Tongue (tissue), 2 donors: ENCODE results near the gene IL4R. TPM values are rescaled to one million over a fixed set of nuclear protein-coding genes. Genes with fewer than 3 reads are reported as not detected.
"Not testable (repeated sequence)": the region's sequence is repeated elsewhere in the genome, so short reads cannot be mapped to it uniquely, and the experiment has no call there.

Experiments used
- DNase-seq: peaks from one replicate; pipeline ENCODE4 v3.0.0-alpha.2; 2015
- total RNA-seq: library from RNA; depleted of rRNA; stranded (reverse); fragments of >200 nt; gene quantifications from one replicate; pipeline ENCODE4 v1.2.3, GENCODE V29; 2014

Gene IL4R
- total RNA-seq, 1 donor from 2014 or later, result 16.4 TPM

DNA sequence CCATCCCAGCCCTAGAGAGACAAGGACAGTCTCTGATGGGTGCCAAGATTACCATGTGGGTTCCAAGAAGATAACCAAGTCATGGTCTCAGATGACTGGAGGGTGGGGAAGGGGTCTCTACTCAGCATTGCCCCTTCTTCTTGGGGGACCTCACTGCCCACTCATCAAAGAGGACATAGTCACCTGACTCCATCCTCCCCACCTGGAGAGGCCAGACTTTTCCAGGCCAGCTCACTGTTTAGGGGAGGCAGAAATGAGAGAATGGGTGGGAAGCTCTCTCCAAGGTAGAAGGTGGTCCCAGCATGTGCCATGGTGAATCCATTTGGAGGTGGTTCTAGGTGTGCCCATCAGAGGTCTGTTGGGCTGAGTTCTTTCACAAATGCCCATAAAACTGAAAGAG lies 67.5 kb downstream of the IL4R start:
- no peak for DNase-seq

DNA sequence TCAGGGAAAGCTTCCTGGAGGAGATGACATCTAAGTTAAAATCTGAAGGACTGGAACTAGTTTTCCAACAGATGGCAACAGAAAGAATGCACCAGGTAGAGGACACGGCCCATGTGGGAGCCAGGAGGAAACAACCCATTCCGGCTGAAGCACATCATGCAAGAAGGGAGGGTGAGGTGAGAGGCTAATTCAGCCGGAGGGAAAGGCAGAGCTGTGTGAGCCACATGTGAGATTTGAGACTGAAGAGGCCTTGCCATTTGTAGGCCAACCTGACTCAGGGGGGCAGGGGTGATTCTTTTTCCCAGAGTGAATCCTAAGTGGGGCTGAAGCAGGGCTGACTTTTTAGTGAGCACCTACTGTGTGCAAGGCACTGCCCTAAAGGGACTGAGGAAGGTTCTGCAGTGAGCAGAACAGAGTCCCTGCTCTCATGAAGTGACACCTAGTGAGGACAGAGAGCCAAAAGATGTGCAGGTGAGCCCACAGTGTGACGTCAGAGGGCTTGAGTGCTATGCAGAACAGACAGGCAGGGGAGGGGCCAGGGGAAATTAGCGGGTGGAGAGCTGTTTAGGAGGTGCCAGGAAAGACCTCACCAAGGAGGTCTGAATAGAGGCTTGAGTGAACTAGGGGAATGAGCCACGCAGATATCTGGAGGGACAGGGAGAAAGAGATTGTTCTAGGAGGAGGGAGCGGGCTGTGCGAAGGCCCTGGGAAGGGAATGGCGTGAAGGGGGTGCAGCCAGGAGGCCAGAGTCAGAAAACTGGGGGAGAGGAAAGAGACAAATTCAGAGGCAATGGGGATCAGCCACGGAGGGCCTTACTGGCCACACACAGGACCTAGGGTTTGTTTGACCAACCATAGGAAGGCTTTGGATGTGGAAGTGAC lies 68.4 kb downstream of the IL4R start:
- DNase-seq, result no peak

DNA sequence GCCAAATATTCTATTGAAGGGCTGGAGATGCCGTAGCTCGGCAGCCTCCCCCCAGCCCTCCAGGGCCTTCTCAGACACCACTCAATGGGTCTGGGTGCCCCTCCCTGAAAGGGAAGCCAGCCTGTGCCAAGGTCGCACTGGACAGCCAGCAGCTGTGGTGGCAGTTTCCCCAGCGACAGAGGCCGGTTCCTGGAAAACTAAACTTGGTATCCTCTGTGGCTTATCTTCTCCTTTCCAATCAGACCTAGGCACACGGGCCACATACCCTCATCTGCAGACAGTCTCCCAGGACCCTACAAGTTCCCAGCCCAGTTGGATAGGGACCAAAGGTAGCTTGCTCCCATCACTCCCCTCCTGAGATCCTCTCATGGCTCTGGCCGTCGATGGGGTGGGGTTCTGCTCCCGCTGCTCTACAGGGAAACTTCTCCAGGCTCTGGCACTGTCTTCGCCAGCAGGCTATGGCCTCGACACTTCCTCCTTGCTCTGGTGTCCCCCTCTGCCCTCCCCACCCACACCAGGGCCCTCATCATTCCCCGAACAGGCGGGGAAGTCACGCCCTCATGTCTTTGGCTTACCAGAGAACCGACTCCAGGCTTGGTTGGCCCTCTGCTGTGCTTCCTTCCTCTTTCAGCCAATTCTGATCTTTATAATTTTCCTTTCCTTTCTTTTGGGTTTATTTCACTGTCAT lies 69.9 kb downstream of the IL4R start:
- DNase-seq, result no peak

DNA sequence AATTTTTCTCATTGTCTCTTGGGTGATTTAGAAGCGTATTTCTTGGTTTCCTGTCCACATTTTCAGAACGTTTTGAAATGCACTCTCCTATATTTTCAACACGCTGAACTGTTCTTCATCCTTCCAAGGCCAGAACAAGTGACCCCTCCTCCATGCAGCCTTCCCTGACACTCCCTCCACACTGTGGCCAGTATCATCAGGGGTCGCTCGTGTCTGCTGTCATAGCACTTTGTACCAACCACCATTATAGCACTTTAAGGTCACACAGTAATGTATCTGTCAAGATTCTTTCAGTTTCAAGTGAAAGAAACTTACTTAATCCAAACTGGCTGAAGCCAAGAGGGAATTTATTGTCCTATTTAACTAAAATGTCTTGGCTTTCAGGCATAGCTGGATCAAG lies 70.7 kb downstream of the IL4R start:
- no peak for DNase-seq

DNA sequence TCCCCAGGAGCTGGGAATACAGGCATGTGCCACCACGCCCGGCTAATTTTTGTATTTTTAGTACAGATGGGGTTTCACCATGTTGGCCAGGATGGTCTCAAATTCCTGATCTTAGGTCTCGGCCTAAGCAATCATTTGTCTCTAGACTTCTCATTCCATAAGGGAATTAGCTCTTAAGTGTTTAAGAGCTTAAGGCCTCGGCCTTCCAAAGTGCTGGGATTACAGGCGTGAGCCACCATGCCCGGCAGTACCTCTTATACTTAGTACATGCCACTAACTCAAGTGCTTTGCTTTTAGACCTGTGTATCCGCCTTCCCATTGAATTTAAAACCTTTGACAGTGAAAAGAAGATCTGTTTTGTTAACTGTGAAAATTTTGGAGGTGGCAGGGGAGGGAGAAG lies 71.6 kb downstream of the IL4R start:
- DNase-seq, result no peak

DNA sequence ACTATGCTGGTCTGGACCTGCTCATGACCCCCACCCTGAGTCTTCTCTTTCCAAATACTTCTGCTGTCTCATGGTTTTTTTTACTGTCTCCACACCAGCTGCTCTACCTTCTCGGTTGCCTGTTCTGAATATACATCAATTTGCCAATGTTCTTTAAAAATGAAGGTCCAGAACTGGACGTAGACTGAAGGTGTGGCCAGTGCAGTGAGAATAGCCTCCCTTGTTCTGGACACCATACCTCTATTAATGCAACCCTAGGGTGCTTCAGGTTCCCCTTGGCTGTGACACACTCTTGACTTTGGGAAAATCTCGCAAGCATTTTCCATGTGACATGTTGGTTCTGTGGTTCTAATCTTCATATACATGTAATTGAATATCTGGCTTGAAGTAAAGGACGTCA lies 72.9 kb downstream of the IL4R start:
- no peak for DNase-seq

DNA sequence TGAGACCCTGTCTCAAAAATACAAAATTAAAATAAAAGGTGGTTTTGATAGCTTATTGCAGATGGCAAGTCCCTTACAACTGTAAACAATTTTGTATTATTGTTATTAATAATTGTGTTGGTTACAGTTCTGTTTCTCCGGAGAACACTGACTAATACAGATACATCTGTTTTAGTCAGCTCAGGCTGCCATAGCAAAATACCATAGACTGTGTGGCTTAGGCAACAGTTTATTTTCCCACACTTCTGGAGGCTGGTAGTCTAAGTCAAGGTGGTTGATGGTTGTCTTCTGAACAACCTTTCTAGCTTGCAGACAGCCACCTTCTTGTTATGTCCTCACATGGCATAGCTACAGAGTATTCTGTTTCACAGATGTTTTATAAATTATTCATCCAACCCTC lies 74.0 kb downstream of the IL4R start:
- DNase-seq, result no peak

DNA sequence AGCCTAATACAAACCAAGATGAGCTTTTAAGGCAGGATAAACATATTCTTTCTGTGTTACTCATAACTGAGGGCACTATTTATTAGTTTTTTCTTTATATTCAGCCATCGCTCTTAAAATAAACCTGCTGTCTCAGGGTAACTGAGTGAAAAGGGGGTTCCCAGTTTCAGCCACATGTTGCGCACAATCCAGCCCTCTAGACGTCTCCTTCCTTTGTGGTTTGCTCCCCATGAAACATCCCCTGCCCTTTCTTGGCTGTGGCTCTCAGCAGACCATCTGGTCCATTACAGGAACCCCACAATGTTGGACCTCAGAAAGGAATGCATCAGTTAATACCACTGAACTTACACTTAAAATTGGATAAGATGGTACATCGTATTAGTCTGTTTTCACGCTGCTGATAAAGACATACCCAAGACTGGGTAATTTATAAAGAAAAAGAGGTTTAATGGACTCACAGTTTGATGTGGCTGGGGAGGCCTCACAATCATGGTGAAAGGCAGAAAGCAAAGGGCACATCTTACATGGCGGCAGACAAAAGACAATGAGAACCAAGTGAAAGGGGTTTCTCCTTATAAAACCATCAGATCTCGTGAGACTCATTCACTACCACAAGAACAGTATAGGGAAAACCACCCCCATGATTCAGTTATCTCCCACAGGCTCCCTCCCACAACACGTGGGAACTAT lies 75.6 kb downstream of the IL4R start:
- DNase-seq, result no peak

DNA sequence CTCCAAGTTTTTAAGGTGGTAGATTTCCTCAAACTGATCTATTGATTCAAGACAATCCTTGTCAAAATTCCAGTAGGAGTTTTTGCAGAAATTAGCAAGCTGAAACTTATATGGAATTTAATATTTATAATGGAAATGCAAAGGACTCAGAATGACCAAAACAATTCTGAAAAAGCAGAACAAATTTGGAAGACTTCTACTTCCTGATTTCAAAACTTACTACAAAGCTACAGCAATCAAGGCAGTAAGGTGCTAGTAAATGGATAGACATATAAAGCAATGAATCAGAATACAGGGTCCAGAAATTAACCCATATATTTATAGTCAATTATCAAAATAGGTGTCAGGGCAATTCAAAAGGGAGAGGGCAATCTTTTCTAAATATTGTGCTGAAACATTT lies 76.4 kb downstream of the IL4R start:
- no peak for DNase-seq

DNA sequence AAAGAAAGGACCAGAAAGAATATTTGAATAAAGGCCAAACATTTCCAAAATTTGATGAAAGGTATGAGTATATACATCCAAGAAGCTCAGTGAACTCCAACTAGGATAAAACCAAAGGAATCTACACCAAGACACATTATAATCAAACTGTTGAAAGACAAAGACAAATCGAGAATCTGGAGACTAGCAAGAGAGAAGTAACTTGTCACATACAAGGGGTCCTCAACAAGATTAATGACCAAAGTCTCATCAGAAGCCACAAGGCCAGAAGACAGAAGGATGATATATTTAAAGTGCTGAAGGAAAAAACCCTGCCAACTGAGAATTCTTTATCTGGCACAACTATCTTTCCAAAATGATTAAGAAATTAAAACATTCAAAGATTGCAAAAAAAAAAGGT lies 78.9 kb downstream of the IL4R start:
- no peak for DNase-seq

DNA sequence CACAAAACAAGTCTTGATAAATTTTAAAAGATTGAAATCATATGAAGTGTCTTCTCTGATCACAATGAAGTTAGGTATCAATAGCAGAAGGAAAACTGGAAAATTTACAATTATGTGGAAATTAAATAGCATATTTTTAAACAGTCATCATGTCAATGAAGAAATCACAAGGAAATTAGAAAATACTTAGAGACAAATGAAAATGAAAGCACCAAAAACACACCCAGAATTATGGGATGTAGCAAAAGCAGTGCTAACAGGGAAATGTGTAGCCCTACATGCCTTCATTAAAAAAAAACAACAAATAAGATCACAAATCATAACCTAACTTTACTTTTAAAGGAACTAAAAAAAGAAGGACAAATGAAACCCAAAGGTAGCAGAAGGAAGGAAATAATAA lies 80.7 kb downstream of the IL4R start:
- DNase-seq, result no peak

DNA sequence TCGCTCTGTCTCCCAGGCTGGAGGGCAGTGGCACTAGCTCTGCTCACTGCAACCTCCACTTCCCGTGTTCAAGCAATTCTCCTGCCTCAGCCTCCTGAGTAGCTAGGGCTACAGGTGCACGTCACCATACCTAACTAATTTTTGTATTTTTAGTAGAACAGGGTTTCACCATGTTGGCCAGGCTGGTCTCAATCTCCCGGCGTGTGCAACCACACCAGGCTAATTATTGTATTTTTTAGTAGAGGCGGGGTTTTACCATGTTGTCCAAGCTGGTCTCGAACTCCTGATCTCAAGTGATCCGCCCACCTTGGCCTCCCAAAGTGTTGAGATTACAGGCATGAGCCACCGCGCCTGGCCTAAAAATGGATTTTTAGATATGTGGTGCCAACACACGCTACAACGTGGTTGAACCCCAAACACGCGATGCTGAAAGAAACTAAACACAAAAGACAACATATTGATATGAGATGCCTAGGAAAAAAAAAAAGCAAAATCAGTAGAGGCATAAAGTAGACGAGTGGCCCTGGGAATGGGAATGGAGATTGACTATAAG lies 84.6 kb downstream of the IL4R start:
- not testable (repeated sequence) for DNase-seq

DNA sequence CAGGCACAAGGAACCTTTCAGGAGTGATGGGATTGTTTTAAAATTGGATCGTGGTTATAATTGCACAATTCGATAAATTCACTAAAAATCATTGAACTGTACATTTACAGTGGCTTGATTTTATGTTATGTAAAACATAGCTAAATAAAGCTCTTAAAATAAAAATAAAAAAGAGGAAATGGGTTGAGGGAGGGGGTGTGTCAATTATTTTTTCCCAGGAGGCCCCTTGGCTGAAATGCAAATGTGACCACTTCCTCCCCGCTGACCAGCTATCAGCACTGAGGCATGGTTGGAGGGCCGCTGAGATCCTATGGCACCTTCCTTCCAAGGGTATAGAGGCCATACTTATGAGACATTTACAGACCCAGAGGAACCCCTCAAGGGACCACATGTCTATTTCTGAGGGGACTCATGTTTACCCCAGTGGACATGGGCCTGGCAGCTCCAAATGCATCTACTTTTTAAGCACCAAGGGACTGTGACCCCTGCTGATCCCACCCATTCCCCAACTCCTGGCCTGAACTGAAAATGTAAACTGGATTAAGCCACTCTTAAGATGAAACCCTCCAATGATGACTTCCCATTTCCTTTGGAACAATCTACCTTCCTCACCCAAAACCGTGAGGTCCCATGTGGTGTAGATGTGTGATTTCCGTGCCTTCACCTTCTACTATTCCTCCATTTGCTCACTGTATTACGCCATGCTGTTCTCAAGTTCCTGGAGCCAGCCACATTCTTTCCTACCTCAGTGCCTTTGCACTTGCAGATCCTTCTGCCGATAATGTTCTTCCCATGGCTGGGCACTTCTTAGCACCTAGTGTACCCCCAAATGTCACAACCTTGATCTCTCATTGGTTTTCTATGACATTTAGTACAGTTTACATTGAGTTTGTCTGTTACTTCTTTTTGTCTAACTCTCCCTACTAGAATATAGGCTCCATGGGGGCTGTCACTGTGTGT lies 85.4 kb downstream of the IL4R start:
- DNase-seq, result no peak

DNA sequence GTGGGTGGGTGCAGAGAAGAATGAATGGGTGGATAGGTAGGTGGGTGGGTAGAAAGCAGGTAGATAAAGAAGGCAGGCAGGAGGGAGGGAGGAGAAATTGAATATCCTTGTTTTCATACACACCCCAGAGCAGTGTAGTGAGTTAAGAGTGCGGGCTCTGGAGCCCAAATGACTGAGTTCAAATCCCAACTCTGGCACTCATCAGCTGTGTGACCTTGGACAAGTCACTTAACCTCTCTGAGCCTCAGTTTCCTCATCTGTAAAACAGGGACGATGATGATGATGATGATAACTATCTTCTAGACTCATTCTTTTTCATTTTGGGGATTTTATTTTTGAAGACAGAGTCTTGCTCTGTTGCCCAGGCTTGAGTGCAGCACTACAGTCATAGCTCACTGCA lies 86.2 kb downstream of the IL4R start:
- DNase-seq, result no peak

DNA sequence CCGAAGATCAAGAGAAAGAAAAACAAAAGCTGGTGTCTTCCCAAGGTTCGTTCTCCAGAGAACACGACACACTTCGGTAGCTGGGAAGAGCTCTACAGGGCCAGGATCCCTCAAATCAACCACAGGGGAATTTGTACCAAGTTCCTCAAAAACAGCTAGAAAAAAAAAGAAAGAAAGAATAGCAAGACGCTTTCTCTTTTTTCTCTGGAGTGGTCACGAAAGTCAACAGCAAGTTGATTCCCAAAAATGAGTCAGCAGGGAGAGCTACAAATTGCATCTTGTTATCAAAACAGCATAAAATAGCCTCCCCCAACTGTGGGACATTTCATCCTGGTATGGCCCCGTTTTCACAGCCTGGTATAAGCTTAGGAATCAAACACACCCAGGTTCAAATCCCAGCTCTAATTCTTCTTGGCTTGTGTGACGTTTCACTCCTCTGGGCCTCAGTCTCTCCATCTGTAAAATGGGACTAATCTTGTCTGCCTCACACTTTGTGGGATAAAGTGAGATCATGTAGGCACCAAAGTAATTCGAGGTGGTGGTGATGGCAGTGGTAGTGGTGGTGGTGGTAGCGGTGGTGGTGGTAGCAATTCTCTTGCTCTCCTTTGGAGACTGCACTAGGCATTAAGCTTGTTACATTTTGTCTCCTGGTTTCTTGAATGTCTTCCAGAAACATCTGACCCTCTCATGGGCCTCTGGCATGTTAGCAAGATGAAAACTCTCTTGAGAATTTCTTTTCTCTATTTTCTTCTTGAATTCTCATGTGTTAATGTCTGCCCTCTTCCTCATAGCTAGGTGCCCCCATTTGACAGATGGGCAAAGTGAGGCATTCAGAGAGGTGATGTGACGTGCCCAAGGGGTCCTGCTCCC lies 87.2 kb downstream of the IL4R start:
- DNase-seq, result no peak

DNA sequence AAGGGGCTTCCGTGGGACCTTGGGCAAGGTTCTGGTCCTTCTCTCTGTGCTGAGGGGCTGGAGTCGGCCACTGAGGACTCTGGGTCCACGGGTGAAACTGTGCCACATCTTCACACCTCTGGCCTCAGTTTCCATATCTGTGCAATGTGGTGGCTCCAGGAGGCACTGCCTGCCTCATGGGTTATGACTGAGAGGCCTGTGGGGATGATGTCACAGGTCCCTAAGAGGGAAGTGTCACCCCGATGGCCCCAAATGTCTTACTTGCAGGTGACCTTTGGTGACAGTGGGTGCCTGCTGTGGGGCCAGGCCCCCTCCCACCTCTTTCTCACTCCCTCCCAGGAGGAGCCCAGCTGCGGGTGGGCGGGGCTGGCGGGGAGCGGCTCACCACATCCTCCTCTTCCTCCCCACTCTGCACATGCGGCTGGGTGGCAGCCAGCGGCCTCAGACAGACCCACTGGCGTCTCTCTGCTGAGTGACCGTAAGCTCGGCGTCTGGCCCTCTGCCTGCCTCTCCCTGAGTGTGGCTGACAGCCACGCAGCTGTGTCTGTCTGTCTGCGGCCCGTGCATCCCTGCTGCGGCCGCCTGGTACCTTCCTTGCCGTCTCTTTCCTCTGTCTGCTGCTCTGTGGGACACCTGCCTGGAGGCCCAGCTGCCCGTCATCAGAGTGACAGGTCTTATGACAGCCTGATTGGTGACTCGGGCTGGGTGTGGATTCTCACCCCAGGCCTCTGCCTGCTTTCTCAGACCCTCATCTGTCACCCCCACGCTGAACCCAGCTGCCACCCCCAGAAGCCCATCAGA lies 88.2 kb downstream of the IL4R start, which contains the start of gene IL21R:
Gene IL21R (plus strand): TSS at position 407 of the 801 bp plus-strand sequence. CDS start 27,898 bp downstream, outside the sequence.
- peak; percentile 95 for DNase-seq

DNA sequence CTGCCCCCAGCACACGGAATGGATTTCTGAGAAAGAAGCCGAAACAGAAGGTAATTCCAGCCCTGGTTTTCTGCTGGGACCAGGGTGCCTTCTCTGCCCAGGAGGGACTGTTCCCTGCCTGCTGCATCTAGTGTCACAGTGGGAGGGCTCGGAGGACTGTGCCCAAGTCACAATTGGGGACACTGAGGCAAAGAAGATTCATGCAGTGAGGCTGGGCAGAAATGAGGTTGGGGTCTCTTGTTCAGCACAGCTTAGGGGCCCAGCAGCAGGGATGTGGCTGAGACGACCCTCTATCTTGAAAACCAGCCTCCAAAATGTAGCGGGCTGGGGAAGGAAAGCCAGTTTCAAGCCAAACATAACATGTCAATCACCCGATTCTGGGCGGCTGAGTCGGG lies 88.8 kb downstream of the IL4R start:
- DNase-seq, result no peak

DNA sequence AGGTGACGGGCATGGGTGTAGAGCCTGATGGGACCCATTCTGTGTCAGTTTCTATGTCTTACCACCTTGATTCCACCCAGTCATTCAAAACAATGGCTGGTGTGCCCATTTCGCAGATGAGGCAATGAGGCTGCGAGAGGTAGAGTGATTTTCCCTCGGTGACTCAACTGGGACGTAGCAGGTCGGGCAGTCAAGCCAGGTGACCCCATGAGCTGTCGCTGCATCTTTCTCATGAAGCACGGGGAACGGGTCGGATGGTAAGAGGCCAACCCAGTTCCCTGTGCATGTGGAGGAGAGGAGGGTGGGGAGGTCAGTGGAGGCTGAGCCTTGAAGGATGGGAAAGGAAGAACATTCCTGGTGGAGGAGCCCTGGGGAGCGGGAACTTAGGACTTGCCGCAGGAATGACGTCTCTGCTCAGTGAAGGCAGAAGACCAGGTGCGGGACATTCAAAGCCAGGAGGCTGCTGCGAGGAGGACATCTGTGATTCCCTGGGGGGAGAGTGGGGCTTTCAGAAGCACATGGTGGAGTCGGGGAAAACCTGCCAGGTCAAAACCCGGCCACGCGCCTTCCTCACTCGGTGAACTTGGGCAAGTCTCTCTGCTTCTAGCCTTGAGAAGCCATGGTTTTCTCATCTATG lies 89.3 kb downstream of the IL4R start:
- peak; percentile 64 for DNase-seq

DNA sequence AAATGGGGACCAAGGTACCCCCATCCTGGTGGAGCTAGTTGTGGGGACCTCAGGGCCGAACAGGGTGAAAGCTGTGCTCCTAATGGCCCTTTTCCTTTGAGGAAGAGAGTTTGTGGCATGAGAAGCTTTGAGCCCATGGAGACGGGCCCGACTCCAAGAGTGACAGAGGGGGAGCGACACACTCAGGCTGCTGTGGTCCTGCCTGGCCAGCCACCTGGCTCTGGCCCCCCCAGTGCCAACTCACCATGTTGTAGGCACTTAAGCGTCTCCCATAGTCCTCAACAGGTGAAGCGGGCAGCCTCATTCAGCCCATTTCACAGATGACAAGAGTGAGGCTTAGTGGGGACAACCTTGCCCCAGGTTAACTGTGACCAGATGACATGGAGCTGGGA lies 89.8 kb downstream of the IL4R start:
- DNase-seq, result no peak
